SU-DHL-6 (cell line): ENCODE results near the gene TEX101.

ENCODE experiments used
- EZH2phosphoT487 ChIP-seq: fragments of 200-600 bp; sonication (generic), shearing (Covaris generic); conservative IDR thresholded peaks from 2 replicates; pipeline ENCODE4 v1.6.1; 2018; ENCODE audit warnings: mild to moderate bottlenecking, antibody characterized with exemption, low read length, moderate library complexity, mixed read lengths
- TF ChIP-seq, protein P1 (sequence below): fragments of 200-600 bp; sonication (generic); IDR thresholded peaks from one replicate; pipeline ENCODE4 v1.5.1; 2017; ENCODE audit warnings: antibody characterized with exemption, mild to moderate bottlenecking, low read length, moderate library complexity; ENCODE audit not compliant: insufficient read depth, poor library complexity, severe bottlenecking

- TF ChIP-seq, protein P1, sequence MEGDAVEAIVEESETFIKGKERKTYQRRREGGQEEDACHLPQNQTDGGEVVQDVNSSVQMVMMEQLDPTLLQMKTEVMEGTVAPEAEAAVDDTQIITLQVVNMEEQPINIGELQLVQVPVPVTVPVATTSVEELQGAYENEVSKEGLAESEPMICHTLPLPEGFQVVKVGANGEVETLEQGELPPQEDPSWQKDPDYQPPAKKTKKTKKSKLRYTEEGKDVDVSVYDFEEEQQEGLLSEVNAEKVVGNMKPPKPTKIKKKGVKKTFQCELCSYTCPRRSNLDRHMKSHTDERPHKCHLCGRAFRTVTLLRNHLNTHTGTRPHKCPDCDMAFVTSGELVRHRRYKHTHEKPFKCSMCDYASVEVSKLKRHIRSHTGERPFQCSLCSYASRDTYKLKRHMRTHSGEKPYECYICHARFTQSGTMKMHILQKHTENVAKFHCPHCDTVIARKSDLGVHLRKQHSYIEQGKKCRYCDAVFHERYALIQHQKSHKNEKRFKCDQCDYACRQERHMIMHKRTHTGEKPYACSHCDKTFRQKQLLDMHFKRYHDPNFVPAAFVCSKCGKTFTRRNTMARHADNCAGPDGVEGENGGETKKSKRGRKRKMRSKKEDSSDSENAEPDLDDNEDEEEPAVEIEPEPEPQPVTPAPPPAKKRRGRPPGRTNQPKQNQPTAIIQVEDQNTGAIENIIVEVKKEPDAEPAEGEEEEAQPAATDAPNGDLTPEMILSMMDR: peak; percentile 76
- no peak for TF ChIP-seq EZH2phosphoT487
Observed at GRCh38 chr19:43446746-43447489, 32.2 kb downstream of the TEX101 start.
